Lower lobe of right lung (tissue), 2 donors: ENCODE measurements around the gene FARS2. TPM values are rescaled to one million over a fixed set of nuclear protein-coding genes. Genes with fewer than 3 reads are reported as not detected.
A peak's percentile ranks its signal among the peaks of the same experiment; 100 is the strongest.

Experiments used
- ATAC-seq, 2 donors: fragments of 200-7000 bp; cut with Tn5 transposase; one replicate each; pipeline ENCODE4 v1.9.1; 2020 to 2022; ENCODE audit warnings: mild to moderate bottlenecking in 2 of 2, moderate library complexity in 2 of 2
- DNase-seq: peaks from one replicate; pipeline ENCODE4 v3.0.0-alpha.2; 2020
- H3K27ac ChIP-seq: fragments of 200-600 bp; one replicate; pipeline ENCODE4 v1.8.0; 2022
- H3K27me3 ChIP-seq: fragments of 200-600 bp; one replicate; pipeline ENCODE4 v1.8.0; 2022; ENCODE audit warnings: low read depth
- H3K36me3 ChIP-seq: fragments of 200-600 bp; one replicate; pipeline ENCODE4 v1.8.0; 2022; ENCODE audit warnings: mild to moderate bottlenecking
- H3K4me1 ChIP-seq: fragments of 200-600 bp; one replicate; pipeline ENCODE4 v1.8.0; 2022
- H3K4me3 ChIP-seq: fragments of 200-600 bp; one replicate; pipeline ENCODE4 v1.8.0; 2022; ENCODE audit warnings: mild to moderate bottlenecking
- H3K9me3 ChIP-seq: fragments of 200-600 bp; one replicate; pipeline ENCODE4 v1.8.0; 2022
- intact Hi-C: fragments of 100-400 bp; cut with DNase I; formaldehyde crosslinking; loops from one replicate; pipeline ENCODE4 v1.11.0; 2022
- total RNA-seq: library from RNA; stranded (reverse); fragmentation: NEBNext Ultra II Directional; extraction: Animal tissue kit (Norgen Biotek cat#: 25700); gene quantifications from one replicate; pipeline ENCODE4 v1.2.1, GENCODE V29; 2021
- TF ChIP-seq, protein P1 (sequence below): fragments of 200-600 bp; IDR thresholded peaks from one replicate; pipeline ENCODE4 v1.8.0; 2022; ENCODE audit warnings: antibody characterized with exemption, mild to moderate bottlenecking
- donor health status: DM: no; HTN: yes; CAD: no; lungs with severe emphysema.

The FARS2 gene
- total RNA-seq, 1 donor from 2014 or later, result 17.0 TPM

GRCh38 chr6:5241252-5241651 lies 20.1 kb upstream of the FARS2 start:
- TF ChIP-seq, protein P1, sequence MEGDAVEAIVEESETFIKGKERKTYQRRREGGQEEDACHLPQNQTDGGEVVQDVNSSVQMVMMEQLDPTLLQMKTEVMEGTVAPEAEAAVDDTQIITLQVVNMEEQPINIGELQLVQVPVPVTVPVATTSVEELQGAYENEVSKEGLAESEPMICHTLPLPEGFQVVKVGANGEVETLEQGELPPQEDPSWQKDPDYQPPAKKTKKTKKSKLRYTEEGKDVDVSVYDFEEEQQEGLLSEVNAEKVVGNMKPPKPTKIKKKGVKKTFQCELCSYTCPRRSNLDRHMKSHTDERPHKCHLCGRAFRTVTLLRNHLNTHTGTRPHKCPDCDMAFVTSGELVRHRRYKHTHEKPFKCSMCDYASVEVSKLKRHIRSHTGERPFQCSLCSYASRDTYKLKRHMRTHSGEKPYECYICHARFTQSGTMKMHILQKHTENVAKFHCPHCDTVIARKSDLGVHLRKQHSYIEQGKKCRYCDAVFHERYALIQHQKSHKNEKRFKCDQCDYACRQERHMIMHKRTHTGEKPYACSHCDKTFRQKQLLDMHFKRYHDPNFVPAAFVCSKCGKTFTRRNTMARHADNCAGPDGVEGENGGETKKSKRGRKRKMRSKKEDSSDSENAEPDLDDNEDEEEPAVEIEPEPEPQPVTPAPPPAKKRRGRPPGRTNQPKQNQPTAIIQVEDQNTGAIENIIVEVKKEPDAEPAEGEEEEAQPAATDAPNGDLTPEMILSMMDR, result no peak
- Histone ChIP-seq H3K27me3 (no peaks in the 10 kb centered on the region), H3K4me3 (no peak overlapping the region), H3K27ac (no peak overlapping the region), H3K36me3 (no peaks in the 10 kb centered on the region), H3K4me1 (no peaks in the 10 kb centered on the region), H3K9me3 (no peaks in the 10 kb centered on the region)
- ATAC-seq (no peak), DNase-seq (no peak)
- intact Hi-C loops, result no loop called here

DNA sequence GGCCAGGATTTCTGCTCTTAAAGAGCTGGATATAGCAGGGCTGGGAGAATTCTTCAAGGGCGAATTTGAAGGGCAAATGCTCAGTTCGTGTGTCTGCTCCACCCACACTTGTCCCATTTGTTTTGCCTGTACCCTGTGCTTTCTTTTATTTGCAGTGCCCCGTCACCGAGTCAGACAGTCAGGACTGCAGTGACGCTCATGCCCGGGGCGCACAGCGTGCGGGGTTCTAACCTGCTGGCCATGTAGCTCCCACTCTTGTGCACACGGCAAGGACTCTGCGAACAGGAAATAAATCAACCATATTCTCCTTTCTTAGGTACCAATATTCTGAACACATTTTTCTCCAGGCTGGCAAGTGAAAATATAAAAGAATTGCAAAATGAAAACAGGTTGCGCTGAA lies 18.2 kb upstream of the FARS2 start:
- TF ChIP-seq, protein P1, result no peak
- DNase-seq (no peak), ATAC-seq (no peak)
- intact Hi-C loops, result no loop called here
- Histone ChIP-seq H3K9me3 (no peaks in the 10 kb centered on the region), H3K27ac (no peak overlapping the region), H3K4me3 (no peak overlapping the region), H3K36me3 (no peaks in the 10 kb centered on the region), H3K27me3 (no peaks in the 10 kb centered on the region), H3K4me1 (no peaks in the 10 kb centered on the region)

DNA sequence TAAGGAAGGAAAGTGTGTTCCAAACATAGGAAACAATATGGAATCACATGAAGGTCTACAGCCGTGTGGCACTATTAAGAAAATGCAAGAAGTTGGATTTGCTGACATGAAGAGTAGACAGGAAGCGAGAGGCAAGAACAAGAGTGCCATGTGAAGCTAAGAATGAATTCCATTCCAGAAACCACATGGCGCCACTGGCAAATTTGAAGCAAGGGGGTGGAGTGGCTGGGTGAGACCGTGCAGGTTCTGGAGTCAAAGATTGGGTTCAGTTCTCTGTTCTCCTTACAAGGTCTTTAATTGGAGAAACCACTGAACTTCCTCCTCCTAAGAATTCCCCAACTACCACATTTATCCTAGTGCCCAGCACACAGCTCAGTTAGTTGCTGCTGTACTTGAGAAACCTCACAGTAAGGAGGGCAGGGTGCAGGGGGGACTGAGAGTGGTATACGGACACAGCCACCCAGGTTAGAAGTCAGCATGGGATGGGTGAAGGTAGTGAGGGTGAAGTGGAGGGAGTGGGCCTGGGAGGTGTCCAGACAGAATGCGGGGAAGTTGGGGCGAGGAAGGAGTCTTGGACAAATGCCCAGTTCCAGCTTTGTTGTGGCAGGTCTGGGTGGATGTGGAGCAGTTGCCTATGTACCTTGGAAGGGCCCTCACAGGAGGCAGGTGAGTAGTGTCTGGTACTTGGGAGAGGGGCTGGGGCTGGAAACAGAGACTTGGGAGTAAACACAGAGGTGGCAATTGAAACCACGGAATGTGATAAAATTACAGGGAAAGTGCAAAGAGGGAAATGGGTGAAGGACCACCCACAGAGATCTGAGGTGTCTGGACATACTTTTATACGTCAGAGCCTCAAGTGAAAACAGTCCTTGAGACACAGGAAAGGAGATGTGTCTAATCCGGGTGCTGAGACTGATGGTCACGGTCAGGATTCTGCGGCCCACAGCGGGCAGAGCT lies 14.9 kb upstream of the FARS2 start:
- Histone ChIP-seq H3K27ac (no peak overlapping the region), H3K4me1 (no peaks in the 10 kb centered on the region), H3K9me3 (no peaks in the 10 kb centered on the region), H3K4me3 (no peak overlapping the region), H3K27me3 (no peaks in the 10 kb centered on the region), H3K36me3 (no peaks in the 10 kb centered on the region)
- ATAC-seq (peak; percentile 43 to 70), DNase-seq (no peak)
- intact Hi-C loops, result no loop called here
- TF ChIP-seq, protein P1, result no peak

- no peaks in the 10 kb centered on the region for H3K9me3 ChIP-seq
- intact Hi-C loops, result no loop called here
- no peak overlapping the region for H3K4me3 ChIP-seq
- ATAC-seq (no peak), DNase-seq (no peak)
- H3K27ac ChIP-seq, result no peak overlapping the region
- no peaks in the 10 kb centered on the region for H3K27me3 ChIP-seq
- no peaks in the 10 kb centered on the region for H3K36me3 ChIP-seq
- no peaks in the 10 kb centered on the region for H3K4me1 ChIP-seq
- TF ChIP-seq, protein P1, result no peak
These were observed 14.1 kb upstream of the FARS2 start for GRCh38 chr6:5247201-5247600.

DNA sequence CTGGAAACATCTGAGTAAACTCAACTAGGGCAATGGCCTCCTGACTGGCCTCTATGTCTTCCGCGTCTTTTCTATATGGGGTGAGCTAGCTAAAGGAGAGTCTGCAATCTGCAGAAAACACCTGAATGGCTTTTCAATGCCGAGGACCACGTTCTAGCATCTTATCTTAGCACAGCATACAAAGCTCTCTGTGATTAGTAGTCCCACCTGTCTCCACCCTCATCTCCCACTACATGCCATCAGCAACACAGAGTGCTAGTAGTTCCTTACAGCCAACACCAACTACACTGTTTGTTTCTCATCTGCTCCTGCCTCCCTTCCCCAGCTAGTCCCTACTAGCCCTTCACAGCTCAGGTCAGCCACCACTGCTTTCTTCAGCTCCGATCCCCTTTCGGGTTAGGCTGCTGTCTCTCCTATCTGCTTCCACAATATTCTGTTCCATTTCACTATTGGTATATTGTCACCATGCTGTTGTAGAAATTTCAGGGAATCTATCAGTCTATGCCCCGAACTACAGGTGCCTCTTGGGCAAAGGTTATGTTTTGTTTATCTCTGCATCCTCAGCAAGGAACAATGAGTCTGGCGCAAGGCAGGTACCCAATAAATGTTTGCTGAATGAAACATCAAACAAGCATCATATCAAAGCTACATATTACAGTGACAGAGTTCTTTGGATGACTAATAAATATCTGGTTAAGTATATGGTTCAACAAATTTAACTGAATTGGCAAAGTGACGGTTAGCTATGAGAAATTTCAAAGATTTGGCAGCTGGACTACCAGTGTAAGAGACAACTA lies 12.8 kb upstream of the FARS2 start:
- intact Hi-C loops, result no loop called here

More for the DNA sequence above, 12.8 kb upstream of the FARS2 start:
- Histone ChIP-seq H3K9me3 (no peaks in the 10 kb centered on the region), H3K4me3 (no peak overlapping the region), H3K36me3 (no peaks in the 10 kb centered on the region), H3K27me3 (no peaks in the 10 kb centered on the region), H3K4me1 (no peaks in the 10 kb centered on the region), H3K27ac (no peak overlapping the region)
- ATAC-seq (no peak), DNase-seq (no peak)
- TF ChIP-seq, protein P1, result no peak
